HG02870 (cell line): ENCODE results near the gene F7.
"Not testable (repeated sequence)": the region's sequence is repeated elsewhere in the genome, so short reads cannot be mapped to it uniquely, and the experiment has no call there.

Experiments
- ATAC-seq: cut with Tn5 transposase; IDR thresholded peaks from one replicate; pipeline ENCODE4 v1.9.1; 2021; ENCODE audit warnings: mild to moderate bottlenecking, moderate library complexity; ENCODE audit not compliant: unreplicated experiment

The F7 gene

DNA sequence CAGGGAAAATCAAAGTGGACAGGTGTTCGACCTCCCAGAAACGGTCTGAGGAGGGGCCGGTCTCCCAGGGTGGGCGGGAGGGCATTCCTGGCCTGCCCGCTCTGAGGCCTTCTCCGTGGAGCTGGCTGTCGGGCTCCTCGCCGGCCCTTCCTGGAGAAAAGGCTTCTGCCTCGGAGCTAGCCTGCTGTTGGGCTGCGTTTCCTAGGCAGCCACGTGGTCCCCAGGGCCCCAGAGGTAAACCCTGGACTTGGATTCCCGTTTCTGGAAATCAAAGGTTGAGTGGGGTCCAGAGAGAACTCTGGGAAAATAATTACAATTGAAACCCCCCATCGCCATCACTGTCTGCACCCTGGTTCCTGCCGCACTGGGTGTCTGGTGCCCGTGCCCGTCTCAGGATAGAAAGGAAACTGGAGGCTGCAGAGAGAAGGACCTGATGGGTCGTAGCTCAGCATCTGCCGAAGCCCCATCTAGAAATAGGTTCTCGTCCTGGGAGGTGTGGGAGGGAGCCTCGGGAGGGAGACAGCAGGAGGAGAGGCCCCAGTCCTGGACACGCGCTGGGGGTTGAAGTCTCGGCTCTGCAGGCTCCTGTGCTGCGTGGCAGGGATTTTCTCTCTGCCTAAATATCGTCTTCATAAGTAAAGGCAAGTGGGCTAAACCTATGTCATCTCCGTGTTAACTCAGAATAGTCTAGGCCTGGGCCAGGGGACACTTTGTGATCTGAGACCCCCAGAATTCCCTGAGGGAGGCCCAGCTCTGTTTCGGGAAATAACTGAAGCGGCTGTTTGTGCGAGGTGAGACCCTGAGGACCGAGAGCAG is 45.2 kb downstream of the F7 start:
- ATAC-seq = no peak

DNA sequence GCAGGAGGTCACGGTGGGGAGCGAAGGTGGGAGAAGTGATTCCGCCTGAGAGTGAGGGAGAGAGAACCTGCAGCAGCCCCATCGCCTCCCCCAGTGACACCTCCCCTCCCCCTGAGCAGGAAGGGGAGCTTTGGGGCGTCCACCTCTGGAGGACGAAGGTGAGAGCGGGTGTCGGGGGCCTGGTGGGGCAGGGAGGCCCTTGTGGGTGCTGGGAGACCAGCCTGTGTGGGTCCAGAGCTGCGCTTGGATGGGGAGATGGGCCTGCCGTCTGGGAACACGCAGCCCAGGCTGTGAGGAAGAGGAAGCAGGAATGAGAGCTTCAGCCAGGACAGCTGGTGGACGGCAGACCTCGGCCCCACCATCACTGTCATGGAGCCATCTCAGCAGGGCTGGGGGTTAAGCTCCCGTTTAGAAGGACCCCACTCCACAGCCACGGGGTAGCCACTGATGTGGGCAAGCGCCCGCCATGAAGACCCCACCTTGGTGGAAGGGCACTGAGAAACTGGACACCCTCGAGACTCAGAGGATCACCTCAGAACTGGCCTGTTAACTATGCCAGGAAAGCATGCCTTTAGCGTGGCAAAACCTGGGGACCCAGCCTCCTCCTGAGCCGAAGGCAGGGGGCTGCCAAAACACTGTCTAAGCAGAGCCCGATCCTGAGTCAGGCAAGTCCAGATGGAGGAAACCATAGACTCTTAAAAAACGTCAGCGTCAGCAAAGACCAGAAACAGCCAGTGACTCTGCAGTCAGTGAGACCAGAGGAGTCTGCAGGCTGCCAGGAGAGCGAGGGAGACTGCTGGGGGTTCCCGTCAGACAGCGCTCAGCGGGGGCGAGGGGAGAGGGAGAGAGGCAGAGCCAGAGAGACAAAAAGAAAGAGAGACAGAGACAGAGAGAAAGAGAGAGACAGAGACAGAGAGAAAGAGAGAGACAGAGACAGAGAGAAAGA is 46.4 kb downstream of the F7 start:
- ATAC-seq = no peak

DNA sequence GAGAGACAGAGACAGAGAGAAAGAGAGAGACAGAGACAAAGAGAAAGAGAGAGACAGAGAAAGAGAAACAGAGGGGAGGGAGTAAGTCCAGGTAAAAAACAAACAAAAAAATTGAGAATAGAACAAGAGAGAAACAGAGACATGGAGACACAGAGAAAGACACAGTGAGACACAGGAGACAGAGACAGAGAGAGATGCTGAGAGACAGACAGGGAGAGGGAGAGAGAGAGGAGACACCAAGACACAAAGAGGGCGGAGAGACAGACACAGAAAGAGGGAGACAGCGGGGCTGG is 47.0 kb downstream of the F7 start:
- no peak for ATAC-seq

DNA sequence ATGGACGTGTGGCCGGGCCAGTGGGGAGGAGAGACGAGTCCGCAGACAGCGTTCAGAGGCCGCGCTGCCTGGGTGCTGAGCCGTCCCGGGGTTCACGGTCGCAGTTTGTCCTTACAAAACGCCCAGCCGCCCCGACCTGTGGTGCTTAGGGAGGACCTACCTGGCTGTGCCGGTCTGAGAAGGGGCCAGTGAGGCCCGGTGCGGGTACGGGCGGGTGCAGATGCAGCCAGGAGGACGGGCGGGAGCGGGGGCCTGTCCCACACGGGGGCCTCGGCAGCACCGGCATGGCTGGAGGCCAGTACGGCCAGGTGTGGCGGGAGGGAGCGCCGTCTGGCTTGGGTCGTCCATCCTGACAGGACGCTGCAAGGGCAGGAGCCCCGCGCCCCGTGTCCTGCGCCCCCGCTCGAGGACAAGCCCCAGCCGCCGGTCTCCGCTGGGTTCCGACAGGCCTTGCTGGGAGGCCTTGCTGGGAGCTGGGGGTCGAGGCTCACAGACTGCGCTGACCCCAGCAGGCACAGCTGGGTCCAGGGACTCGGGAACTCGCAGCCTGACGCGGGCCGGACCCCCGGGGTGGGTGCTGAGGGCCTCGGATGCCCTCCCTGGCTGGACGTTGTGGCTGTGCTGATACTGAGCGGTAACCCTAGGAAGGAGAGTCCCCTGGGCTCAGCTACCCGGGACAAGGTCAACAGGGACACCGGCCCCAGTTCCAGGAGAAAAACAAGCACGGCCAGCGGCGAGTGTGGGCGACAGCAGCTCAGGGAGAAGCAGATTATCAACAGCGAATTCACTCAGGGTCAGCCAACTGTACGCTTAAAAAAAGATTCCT is 47.6 kb downstream of the F7 start:
- ATAC-seq = peak; percentile 32

DNA sequence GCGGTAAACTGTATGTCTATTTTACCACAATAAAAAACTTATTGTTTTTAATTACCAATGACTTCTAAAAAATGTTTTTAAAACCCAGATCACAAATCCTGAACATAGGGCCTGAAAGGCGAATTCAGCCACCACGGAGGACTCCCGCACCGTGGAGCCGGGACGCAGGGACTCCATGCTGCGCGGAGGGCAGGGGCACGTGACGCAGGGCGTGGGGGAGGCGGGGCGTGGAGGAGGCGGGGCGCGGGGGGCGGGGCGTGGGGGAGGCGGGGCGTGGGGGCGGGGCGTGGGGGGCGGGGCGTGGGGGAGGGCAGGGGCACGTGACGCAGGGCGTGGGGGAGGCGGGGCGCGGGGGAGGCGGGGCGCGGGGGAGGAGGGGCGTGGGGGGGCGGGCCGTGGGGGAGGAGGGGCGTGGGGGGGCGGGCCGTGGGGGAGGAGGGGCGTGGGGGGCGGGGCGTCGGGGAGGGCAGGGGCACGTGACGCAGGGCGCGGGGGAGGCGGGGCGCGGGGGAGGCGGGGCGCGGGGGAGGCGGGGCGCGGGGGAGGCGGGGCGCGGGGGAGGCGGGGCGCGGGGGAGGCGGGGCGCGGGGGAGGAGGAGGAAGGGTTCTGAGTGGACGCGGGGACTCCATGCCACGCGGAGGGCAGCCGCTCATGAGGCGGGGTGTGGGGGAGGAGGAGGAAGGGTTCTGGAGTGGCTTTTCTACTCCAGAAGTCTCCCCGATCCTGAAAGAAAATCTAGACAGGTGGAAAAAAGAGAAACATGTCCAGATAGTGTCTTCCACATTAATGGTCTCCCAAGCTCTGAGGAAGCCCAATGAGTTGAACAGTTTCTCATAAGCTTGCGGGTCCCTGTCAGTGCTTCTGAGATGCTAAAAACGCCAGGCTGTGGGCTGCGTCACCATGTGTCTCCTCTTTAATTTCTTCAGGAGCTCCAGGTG is 48.5 kb downstream of the F7 start:
- peak; percentile 56 for ATAC-seq

DNA sequence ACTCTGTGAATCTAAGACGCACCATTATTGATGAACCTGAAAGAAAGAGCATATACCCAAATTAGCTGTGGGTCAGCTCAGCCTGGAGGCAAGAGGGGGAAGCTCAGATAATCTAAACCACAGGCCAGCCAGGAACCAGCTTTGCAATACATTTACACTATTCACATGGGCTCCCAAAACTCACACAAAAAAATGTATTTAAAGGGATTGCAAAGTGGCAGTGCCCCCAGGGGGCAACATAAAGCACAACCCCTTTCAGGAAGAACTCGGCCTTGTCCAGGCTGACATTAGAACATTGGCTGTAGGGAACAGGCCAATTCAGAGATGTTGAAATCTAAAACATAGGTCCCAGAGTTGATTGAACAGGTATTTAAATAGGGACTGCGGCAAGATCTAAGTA is 49.6 kb downstream of the F7 start:
- ATAC-seq = no peak

DNA sequence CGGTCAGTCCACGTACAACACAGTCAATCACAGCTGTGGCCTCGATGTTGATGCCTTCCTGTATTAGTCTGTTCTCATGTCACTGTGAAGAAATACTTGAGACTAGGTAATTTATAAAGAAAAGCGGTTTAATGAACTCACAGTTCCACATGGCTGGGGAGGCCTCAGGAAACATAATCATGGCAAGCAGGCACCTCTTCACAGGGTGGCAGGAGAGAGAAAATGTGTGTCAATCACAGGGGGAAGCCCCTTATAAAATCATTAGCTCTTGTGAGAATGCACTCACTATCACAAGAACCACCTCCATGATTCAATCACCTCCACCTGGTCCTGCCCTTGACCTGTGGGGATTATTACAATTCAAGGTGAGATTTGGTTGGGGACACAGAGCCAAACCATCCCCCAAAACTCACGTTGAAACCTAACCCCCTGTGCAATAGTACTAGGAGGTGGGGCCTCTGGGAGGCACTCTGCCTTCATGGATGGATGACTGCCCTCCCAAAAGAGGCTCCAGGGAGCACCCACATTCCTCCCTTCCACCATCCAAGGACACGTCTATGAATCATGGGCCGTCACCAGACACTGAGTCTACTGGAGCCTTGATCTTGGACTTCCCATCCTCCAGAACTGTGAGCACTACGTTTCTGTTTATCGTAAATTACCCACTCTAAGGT is 50.5 kb downstream of the F7 start:
- no peak for ATAC-seq

DNA sequence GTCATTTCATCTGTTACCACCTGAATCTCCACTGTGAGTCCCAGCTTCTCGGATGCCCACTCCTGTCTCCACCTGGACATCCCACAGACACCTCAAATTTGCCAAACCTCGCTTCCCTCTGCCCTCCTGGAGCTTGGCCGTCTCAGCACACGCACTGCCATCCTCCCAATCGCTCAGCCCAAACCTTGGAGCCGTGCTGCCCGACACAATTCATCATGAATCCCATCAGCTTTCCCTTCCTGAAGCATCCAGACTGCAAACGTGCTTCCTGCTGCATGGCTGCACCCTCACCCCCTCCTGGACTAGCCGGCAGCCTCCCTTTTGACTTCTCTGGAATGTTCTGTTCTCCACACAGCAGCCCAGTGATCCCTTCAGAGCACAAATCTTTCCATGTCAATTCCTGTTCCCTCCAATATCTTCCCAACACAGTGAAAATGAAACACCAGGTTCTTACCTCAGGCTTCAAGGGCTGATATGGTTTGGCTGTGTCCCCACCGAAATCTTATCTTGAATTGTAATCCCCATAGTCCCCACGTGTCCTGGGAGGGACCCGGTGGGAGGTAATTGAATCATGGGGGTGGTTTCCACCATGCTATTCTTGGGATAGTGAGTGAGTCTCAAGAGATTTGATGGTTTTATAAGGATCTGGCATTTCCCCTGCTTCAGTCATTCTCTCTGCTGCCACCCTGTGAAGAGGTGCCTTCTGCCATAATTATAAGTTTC is 51.8 kb downstream of the F7 start:
- ATAC-seq = no peak

DNA sequence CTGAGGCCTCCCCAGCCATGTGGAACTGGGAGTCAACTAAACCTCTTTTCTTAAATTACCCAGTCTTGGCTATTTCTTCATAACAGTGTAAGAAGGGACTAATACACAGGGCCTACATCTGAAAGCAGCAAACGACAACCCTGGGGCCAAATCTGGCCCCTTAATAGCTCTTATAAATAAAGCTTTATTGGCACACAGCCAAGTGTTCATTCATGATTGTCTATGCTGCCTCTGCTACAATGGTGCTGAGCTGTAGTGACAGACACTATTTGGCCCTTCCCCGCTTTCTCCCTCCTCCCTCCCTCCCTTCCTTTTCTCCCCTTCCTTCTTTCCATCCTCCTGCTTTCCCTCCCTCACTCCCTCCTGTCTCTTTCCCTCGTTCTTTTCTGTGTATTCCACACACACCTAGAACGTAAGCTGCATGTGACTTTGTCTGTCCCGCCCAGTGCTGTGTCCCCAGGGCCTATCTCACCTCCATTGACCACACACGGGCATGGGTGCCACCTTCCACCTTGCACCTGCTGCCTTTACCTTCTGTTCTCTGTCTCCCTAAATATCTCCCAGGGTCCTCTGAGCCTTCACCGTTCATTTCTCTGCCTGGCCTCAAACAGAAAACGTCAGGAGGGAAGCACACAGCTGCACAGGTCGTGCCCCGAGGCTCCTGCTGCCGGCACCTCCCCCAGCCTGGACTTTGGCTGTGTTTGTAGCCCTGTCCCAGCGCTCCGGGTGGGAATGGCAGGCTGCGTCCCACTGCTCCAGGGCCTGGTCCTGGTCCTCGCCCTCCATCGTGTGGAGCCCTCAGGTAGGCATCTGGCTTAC is 52.5 kb downstream of the F7 start, which contains the start of gene PROZ:
Gene PROZ (plus strand): TSS at position 720 of the 819 bp plus-strand sequence. CDS start 13 bp downstream, at position 733.
- no peak for ATAC-seq

DNA sequence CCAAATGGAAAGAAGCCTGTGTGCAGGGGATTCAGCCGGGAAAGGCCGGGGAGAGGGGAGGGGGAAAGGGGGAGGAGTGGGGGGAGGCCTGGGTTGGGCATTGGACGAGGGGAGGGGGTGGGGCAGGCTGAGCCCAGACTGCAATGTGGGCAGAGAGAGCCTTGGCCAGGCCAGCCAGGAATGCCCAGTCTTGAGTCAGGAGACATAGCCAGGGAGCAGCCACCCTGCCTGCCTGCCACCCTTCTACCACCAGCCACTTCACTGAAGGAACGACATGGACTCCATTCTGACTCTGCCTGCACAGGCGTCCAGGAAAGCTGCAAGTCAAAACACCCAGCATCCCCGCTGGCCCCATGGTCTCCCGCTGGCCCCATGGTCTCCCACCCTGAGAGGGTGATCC is 53.4 kb downstream of the F7 start:
- ATAC-seq = no peak

DNA sequence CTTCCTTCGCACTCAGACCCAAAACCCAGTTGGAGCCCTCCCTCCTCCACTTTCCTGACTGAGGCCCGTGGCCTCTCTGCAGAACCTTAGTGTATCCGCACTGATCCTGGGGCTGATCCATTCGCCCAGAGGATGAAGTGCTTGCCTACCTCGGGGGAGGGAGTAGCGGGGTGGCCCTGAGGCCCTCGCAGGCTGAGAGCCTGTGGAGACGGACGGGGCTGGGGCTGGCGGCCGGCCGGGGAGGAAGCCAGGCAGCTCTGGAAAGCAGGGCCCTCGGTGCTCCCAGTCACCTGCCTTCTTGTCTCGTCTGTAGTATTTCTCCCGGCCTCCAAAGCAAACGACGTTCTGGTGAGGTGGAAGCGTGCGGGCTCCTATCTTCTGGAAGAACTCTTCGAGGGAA is 54.1 kb downstream of the F7 start:
- ATAC-seq = no peak

DNA sequence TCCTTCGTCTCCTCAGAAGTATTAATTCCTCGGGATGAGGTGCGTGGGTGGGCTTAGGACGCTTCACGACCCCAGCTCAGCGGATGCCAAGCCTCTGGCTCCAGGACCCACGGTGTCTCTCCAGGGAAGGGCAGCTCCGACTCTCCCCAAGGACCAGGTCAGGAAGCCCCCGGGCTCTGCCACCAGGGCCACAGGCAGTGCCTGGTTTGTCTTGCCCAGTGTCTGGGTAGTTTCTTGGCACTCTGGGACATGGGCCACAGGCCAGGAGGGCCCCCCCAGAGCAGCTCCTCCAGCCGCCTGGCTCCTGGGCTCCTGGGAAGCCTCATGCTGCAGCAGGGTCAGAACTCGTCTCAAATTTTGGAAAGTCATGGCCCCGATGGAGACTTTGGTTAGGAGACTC is 55.4 kb downstream of the F7 start:
- ATAC-seq = no peak

DNA sequence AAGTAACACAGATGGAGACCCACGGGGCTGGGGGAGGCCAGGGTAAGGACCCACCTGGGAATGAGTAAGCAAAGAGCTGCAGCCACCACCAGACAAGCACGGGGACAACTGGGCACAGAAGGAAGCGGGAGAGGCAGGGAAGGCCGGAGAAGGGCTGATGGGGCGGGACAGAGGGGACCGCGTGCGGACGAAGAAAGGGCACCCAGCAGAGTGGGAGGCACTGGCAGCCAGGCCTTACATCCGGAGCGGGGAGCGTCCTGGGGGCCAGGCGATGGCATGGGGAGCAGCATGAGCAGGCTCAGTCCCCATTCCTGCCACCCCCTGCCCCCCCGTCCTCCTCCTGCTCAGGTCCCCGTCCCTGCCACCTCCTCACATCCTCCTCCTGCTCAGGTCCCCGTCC is 55.8 kb downstream of the F7 start:
- no peak for ATAC-seq

DNA sequence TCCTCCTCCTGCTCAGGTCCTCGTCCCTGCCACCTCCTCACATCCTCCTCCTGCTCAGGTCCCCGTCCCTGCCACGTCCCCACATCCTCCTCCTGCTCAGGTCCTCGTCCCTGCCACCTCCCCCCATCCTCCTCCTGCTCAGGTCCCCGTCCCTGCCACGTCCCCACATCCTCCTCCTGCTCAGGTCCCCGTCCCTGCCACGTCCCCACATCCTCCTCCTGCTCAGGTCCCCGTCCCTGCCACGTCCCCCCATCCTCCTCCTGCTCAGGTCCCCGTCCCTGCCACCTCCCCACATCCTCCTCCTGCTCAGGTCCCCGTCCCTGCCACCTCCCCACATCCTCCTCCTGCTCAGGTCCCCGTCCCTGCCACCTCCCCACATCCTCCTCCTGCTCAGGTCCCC is 56.4 kb downstream of the F7 start:
- ATAC-seq = not testable (repeated sequence)

DNA sequence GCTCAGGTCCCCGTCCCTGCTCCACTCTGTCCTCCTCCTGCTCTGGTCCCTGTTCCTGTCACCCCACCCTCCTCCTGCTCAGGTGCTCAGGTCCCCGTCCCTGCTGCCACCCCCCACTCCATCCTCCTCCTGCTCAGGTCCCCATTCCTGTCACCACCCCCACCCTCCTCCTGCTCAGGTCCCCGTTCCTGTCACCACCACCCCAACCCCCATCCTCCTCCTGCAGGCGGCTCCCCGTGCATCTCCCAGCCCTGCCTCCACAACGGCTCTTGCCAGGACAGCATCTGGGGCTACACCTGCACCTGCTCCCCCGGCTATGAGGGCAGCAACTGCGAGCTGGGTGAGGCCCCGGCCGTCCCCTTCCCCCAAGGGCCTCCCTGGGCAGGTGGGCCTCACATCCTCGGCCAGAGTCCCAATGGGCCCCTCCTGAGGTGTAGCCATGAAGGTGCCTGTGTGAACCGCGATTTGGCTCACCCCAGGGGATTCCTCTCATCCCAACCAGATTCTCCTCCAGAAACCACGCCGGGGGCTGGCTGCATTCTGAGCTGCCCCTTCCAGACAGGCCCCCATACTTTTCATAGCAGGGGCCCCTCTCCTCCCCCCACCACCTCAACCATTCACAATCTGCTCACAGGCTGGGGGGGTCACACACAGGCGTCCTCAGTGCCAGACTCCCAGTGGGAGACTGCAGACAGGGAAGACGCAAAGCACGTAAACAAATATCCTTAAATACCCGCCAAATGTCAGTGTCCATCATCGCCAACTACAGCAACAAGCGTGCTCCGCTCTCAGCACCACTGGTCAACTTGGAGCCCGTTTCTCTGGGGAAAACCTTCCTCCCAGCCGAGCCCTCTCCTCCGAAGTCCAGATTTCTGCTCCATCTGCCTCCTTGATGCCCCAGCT is 57.4 kb downstream of the F7 start:
- ATAC-seq = no peak

DNA sequence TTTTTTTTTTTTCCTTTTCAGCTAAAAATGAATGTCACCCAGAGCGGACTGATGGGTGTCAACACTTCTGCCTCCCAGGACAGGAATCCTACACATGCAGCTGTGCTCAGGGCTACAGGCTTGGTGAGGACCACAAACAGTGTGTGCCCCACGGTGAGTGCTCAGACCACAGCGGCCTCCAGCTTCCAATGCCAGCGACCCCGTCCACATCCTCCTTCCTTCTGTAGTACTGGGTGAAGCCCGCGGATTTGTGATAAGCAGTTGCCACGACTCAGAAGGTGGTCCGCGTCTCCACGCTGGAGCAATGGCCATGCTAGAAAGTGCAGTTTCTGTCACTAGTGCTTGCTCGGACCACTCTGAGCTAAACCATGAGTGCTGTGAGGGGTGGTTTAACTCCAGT is 58.9 kb downstream of the F7 start:
- no peak for ATAC-seq

DNA sequence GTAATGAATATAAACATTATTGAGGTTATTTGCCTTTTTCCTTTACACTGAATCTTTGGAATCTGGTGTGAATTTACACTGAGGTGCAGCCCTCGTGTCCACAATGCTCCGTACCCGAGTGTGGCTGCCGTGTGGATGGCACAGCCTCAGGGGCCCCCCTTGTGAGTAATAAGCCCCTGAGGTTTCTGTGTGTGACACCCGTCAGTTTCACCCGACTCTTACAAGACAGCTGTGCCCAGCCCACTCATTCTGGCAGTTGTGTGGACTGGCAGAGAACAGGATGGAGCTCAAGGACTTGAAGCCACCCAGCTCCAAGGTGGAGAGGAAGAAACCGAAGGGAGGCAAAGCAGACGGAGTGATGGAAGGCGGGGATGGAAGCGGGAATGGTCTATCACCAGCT is 60.7 kb downstream of the F7 start:
- no peak for ATAC-seq
